Adrenal gland (tissue), 12 donors: ENCODE measurements around the gene NECAB2. TPM values are rescaled to one million over a fixed set of nuclear protein-coding genes. Genes with fewer than 3 reads are reported as not detected.

Experiments used
- DNase-seq, 7 donors: peaks; one replicate each; pipeline ENCODE4 v3.0.0-alpha.2; 2019 to 2020
- H3K27ac ChIP-seq, 5 donors: fragments of 200-600 bp; sonication (generic) in 4 of 5; 1 replicate in 3 of 5; 2 replicates in 2 of 5; pipeline versions ENCODE4 v1.5.1 to v1.8.0; 2016 to 2020; ENCODE audit warnings: mild to moderate bottlenecking in 1 of 5
- H3K27me3 ChIP-seq: fragments of 200-600 bp; 2 replicates; pipeline ENCODE4 v1.8.0; 2021
- H3K36me3 ChIP-seq, 2 donors: fragments of 200-600 bp; replicated peaks in 1 of 2; 1 replicate in 1 of 2; 2 replicates in 1 of 2; pipeline versions ENCODE4 v1.5.1 to v1.8.0; 2018 to 2022
- H3K4me1 ChIP-seq, 2 donors: fragments of 200-600 bp; replicated peaks in 1 of 2; 1 replicate in 1 of 2; 2 replicates in 1 of 2; pipeline versions ENCODE4 v1.5.1 to v1.8.0; 2018 to 2021
- H3K4me3 ChIP-seq, 4 donors: fragments of 200-600 bp; sonication (generic) in 3 of 4; one replicate each; pipeline ENCODE4 v1.5.1; 2016 to 2018
- H3K9me3 ChIP-seq, 3 donors: fragments of 200-600 bp; sonication (generic) in 1 of 3; replicated peaks in 1 of 3; 1 replicate in 2 of 3; 2 replicates in 1 of 3; pipeline versions ENCODE4 v1.5.1 to v1.8.0; 2016 to 2021
- POLR2A ChIP-seq, 2 donors: fragments of 450-650 bp; IDR thresholded peaks; one replicate each; pipeline ENCODE4 v1.6.1; 2017; ENCODE audit warnings: antibody characterized with exemption in 2 of 2, mild to moderate bottlenecking in 2 of 2, moderate library complexity in 1 of 2
- WGBS, 4 donors: extraction: QIAGEN DNeasy Blood & Tissue Kit in 2 of 4; methylation state at CpG; one replicate each; pipeline versions ENCODE4 v1.1.5 to v1.1.7; 2013 to 2017; 5-methylcytosine and 5-hydroxymethylcytosine counted together
- intact Hi-C, 2 donors: fragments of 100-400 bp; cut with DNase I; formaldehyde crosslinking; loops; one replicate each; pipeline versions ENCODE4 v1.14.1 to v1.15.0; 2022 to 2023
- polyA plus RNA-seq, 3 donors: library from polyadenylated mRNA; stranded (reverse); fragments of 200-250 nt in 2 of 3; fragments of 350-450 nt in 1 of 3; fragmentation: Illumina TruSeq in 1 of 3; extraction: RNeasy Lipid Tissue Mini Kit (QIAGEN cat#74804) in 1 of 3; gene quantifications; one replicate each; pipeline ENCODE4 v1.2.3, GENCODE V29; 2013 to 2014
- total RNA-seq, 9 donors: library from RNA; depleted of rRNA in 4 of 9; stranded (reverse); fragments of >200 nt in 4 of 9; fragments of 120-200 nt in 1 of 9; fragmentation: NEBNext Ultra II Directional in 1 of 9; extraction: Animal tissue kit (Norgen Biotek cat#: 25700) in 1 of 9; gene quantifications; one replicate each; pipeline versions ENCODE4 v1.1.0 to v1.2.4, GENCODE V29; 2013 to 2023
- TF ChIP-seq, protein P1 (sequence below), 6 experiments: fragments of 450-650 bp in 4 of 6; fragments of 200-600 bp in 2 of 6; sonication (generic) in 1 of 6; IDR thresholded peaks; 1 replicate in 5 of 6; 2 replicates in 1 of 6; pipeline versions ENCODE4 v1.5.1 to v1.8.0; 2016 to 2021; ENCODE audit warnings: antibody characterized with exemption in 6 of 6, mild to moderate bottlenecking in 2 of 6, moderate library complexity in 1 of 6
- donor health status: healthy with polysubstance abuse.
- donor health status: Bipolar disorder and iron deficiency.
- donor health status: DM: yes; HTN: yes; CAD: no.
- donor health status: DM: no; HTN: no; CAD: no.
- donor health status: DM: no; HTN: no; CAD: no.
- donor health status: DM: yes; HTN: yes; CAD: no.

NECAB2 gene
- total and polyA plus RNA-seq, 12 donors: 0.14 to 2.1 (median 0.36) TPM; not detected in 3

DNA sequence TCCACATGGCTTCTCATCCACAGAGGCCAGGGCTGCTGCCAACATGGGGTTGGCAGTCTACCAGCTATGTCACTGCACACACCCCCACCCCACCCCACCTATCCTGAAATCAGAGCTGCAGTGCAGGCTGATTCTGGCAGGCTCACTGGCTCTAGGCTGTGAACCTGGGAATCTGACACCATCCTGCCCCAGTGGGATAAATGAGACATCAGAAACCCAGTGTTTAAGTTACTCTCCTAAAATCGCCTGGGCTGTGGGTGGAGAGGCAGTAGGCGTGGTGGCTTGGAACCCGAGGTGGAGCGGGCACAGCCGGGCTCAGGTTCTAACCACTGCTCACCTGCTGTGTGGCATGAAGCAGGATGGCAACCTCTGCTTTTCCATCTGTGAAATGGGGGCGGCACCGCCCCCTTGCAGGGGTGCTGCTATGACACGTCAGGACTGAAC, 69.0 kb downstream of the NECAB2 start:
- TF ChIP-seq POLR2A (IDR thresholded peaks at IDR 0.05): no peak
- TF ChIP-seq, protein P1, sequence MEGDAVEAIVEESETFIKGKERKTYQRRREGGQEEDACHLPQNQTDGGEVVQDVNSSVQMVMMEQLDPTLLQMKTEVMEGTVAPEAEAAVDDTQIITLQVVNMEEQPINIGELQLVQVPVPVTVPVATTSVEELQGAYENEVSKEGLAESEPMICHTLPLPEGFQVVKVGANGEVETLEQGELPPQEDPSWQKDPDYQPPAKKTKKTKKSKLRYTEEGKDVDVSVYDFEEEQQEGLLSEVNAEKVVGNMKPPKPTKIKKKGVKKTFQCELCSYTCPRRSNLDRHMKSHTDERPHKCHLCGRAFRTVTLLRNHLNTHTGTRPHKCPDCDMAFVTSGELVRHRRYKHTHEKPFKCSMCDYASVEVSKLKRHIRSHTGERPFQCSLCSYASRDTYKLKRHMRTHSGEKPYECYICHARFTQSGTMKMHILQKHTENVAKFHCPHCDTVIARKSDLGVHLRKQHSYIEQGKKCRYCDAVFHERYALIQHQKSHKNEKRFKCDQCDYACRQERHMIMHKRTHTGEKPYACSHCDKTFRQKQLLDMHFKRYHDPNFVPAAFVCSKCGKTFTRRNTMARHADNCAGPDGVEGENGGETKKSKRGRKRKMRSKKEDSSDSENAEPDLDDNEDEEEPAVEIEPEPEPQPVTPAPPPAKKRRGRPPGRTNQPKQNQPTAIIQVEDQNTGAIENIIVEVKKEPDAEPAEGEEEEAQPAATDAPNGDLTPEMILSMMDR (IDR thresholded peaks at IDR 0.05): no peak
- Histone ChIP-seq H3K27me3 (no peaks in the 10 kb centered on the region), H3K4me1 (no peaks in the 10 kb centered on the region), H3K9me3 (no peaks in the 10 kb centered on the region), H3K4me3 (no peak overlapping the region), H3K27ac (no peak overlapping the region), H3K36me3 (no peaks in the 10 kb centered on the region)
- DNase-seq: no peak
- intact Hi-C loops: no loop called here
- WGBS, 4 donors: 77 to 91% (median 88%) methylated on average over 2 to 8 of the region's 8 CpGs

DNA sequence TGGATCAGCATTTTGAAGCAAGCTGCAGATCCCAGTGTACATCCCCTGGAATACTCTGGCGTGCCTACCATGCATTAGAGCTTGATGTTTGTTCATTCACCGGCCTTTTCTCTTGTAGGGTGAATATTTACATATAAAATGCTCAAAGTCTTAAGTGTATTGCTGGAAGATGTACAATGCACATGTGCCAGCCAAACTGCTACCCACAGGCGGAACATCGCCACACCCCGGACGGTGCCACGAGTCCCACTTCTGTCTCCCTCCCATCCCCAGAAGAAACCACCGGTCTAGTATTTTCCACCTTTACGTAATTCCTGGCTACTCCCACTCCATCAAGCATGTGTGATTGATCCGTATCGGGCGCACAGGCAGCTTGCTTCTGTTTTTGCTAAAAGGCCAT, 70.4 kb downstream of the NECAB2 start:
- no peaks in the 10 kb centered on the region for H3K27me3 ChIP-seq
- 91 to 94% (median 93%) methylated on average over 12 of the region's 12 CpGs for WGBS, 4 donors
- no peak overlapping the region for H3K27ac ChIP-seq
- no peak for DNase-seq
- intact Hi-C loops: no loop called here
- peaks cover 0 to under 1% of the 10 kb centered on the region in 2 donors for H3K4me1 ChIP-seq
- no peaks in the 10 kb centered on the region for H3K9me3 ChIP-seq
- TF ChIP-seq, protein P1 (IDR thresholded peaks at IDR 0.05): no peak
- TF ChIP-seq POLR2A (IDR thresholded peaks at IDR 0.05): no peak
- no peak overlapping the region for H3K4me3 ChIP-seq
- no peaks in the 10 kb centered on the region for H3K36me3 ChIP-seq

DNA sequence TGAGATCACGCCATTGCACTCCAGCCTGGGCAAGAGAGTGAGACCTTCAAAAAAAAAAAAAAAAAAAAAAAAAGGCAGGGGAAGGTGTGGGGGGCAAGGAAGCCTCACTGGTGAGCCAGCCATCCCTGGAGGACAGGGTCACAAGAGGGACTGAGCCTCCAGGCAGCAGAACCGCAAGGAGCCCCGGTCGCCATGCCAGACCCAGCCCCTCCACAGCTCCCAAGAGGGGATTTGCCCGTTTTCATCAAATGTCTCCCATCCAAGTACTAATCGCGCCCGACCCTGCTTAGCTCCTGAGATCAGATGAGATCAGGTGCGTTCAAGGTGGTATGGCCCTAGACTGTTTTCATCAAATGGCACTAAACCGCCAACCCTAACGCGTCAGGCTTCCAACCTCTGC, 71.7 kb downstream of the NECAB2 start:
- H3K27ac ChIP-seq: no peak overlapping the region
- intact Hi-C loops: no loop called here
- no peaks in the 10 kb centered on the region for H3K27me3 ChIP-seq
- no peak overlapping the region for H3K4me3 ChIP-seq
- peaks cover 0 to 5% of the 10 kb centered on the region in 2 donors for H3K4me1 ChIP-seq
- WGBS, 4 donors: 86 to 93% (median 89%) methylated on average over 12 of the region's 12 CpGs
- no peak for DNase-seq
- H3K36me3 ChIP-seq: no peaks in the 10 kb centered on the region
- no peaks in the 10 kb centered on the region for H3K9me3 ChIP-seq
- TF ChIP-seq, protein P1 (IDR thresholded peaks at IDR 0.05): no peak
- TF ChIP-seq POLR2A (IDR thresholded peaks at IDR 0.05): no peak

DNA sequence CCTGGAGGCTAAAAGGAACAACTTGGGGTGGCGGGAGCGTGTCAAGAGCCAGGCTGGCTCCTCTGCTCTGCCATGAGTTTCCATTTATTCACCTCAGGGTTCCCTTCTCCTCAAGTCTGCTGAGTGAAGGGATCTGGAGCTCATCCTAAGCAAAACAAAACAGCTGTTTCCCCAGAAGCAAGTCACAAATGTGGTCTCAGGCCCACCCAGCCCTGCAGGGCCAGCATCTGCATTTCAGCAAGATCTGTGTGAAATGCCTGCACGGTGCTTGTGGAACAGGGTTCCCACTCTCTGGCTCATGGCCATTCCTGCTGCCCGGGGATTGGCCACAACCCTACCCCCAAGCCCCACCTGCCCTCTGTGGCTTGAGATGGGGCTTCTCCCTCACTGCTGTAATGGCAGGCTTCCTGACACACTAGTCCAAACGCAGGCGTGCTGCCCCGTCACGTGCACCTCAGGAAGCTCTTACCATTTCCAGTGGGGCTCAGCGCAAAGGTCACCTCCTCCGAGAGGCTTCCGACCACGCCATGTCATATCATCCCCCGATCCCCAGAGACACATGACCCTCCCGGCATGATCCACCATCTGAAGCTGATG, 72.3 kb downstream of the NECAB2 start:
- 84 to 90% (median 87%) methylated on average over 14 of the region's 14 CpGs for WGBS, 4 donors
- Histone ChIP-seq H3K4me3 (no peak overlapping the region), H3K27ac (no peak overlapping the region), H3K27me3 (no peaks in the 10 kb centered on the region), H3K36me3 (no peaks in the 10 kb centered on the region), H3K9me3 (no peaks in the 10 kb centered on the region), H3K4me1 (peaks cover 0 to 5% of the 10 kb centered on the region in 2 donors)
- DNase-seq: no peak
- intact Hi-C loops: no loop called here
- TF ChIP-seq POLR2A (IDR thresholded peaks at IDR 0.05): no peak
